22Rv1 (cell line): ENCODE measurements around the gene DYNLT2.

Experiments
- H3K27ac ChIP-seq: fragments of 450-650 bp; 2 replicates; pipeline ENCODE4 v1.5.1; 2017
- CTCF ChIP-seq: fragments of 450-650 bp; IDR thresholded peaks from 2 replicates; pipeline ENCODE4 v1.5.1; 2017; ENCODE audit warnings: mild to moderate bottlenecking
- ZFX ChIP-seq: fragments of 450-650 bp; IDR thresholded peaks from 2 replicates; pipeline ENCODE4 v1.6.1; 2017; ENCODE audit warnings: antibody characterized with exemption, borderline replicate concordance

DYNLT2 gene

GRCh38 chr6:169722362-169723199 is 28.8 kb downstream of the DYNLT2 start:
- TF ChIP-seq CTCF: no peak
- no peak for TF ChIP-seq ZFX
- H3K27ac ChIP-seq: peak overlapping the region; percentile 67

- no peak overlapping the region for H3K27ac ChIP-seq
- TF ChIP-seq CTCF: 0 out of 2 replicates have a peak, but pooled peaks have one; percentile 6
- TF ChIP-seq ZFX: no peak
Observed at GRCh38 chr6:169720207-169720855, 31.0 kb downstream of the DYNLT2 start.

DNA sequence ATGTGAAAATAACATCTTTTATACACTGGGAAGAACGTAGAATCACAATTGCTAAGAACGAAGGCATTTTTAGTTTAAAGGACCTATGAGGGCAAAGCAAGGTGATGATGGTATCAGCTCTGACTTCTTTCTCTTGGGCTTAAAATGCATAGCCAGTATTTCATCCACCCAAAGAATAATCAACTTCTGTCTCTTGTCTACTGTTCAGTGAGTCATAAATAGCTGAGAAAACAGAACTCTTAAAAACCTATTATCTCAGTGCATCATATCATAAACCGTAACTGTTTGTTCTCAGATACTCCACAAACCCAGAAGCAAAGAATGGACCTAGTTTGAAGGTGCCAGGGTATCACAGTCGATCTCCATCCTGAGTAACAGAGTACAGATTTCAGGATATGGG is 32.3 kb downstream of the DYNLT2 start:
- TF ChIP-seq ZFX (no peak), CTCF (no peak)
- H3K27ac ChIP-seq: no peak overlapping the region

- TF ChIP-seq CTCF (no peak), ZFX (no peak)
- no peak overlapping the region for H3K27ac ChIP-seq
Observed at GRCh38 chr6:169714595-169714994, 36.8 kb downstream of the DYNLT2 start.

- no peak overlapping the region for H3K27ac ChIP-seq
- TF ChIP-seq ZFX (no peak), CTCF (no peak)
Observed at GRCh38 chr6:169714178-169714577, 37.2 kb downstream of the DYNLT2 start.

DNA sequence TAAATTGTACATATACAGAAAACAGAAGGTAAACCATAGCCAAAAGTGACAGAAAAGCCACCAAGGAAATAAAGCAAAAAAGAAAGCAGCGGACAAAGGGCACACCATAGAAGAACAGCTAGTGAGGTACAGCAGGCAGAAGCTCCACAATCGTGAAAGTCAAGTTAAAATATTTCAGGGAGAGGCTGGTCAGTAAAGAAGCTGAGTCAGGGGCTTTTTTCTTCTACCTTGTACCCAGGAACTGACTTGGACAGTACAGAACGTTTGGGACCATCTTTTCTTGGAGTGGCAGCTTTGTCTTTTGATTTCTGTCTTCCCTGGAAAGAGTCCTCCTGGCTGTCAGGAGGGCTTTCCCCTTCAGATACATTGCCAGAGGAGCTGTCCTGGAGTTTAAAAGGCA is 41.4 kb downstream of the DYNLT2 start:
- TF ChIP-seq CTCF: no peak
- TF ChIP-seq ZFX: no peak
- no peak overlapping the region for H3K27ac ChIP-seq

- no peak overlapping the region for H3K27ac ChIP-seq
- TF ChIP-seq CTCF: no peak
- TF ChIP-seq ZFX: no peak
Observed at GRCh38 chr6:169709293-169709692, 42.1 kb downstream of the DYNLT2 start.
